Measurements from ENCODE around the gene INPP1.
"Not testable (repeated sequence)": the region's sequence is repeated elsewhere in the genome, so short reads cannot be mapped to it uniquely, and the experiment has no call there.

Gene INPP1

DNA sequence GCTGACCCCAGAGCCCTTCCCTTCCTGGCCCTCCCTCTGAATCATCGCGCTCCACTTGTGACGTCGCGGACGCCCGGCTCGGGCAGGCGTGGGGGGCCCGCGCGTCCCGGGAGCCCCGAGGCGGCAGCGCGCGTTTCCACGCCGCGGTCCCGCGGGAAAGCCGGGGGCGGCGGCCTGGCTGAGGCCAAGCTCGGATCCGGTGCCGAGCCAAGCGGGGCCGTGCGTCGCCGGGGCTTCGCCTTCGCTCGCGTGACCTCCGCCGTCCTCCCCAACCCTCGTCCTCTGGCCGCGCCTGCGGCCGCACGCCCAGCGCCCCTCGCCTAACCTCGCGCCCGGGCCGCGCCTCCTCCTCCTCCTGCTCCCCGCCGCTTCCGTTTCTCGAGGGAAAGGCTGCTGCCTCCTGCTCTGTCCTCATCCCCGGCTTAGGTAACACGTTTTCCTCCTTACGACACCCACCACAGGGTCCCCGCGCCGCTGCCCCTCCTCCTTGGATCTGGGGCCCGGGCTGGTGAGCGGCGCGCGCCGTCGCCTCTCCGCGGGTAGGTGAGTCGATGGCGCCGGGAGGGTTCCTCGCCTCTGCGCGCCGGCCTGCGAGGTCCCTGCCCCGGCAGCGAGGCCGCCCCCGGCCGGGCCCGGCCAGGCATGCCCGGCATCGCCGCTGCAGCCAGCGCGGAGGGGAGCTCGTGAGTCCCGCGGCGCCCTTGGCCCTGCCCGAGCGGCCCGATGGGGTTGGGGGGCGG is at the start of gene INPP1:
Gene INPP1, plus strand, starts transcription at position 54 of the 740 bp plus-strand sequence. CDS start 16,514 bp downstream, outside the sequence.
- in situ Hi-C loops (cut with HindIII; ENCODE audit: low pct_unique_long_range_greater_than_20kb, low sequenced_read_pairs): no loop called here
- DNase-seq (ENCODE audit: low read depth in 1 of 2, low spot score in 1 of 2): no peak

GRCh38 chr2:190297880-190298279 is 45.5 kb upstream of the INPP1 start:
- not testable (repeated sequence) for DNase-seq (ENCODE audit: low read depth in 1 of 2, low spot score in 1 of 2)

More for the DNA sequence above, at the start of gene INPP1:
- TF ChIP-seq JUND (IDR thresholded peaks at IDR 0.05; ENCODE audit: low read depth): no peak

DNA sequence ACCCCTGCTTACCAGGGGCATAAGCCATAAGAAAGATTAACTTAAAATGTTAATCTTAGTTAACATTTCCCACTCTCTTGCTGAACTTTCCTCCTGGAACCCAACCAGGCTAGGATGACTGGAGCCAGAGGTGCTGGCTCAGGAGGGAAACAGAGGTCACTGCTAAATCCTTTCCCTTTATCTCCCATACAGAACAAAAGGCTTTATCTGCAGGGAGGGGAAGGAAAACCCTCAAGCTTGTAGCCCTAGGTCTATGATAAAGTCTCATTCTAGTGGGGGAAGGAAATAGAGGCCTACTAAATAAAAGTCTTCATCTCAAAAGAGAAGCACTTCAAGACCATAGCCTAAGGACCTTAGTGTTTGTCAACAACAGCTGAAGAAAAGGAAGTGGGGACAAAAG is 42.4 kb upstream of the INPP1 start:
- in situ Hi-C loops (cut with HindIII; ENCODE audit: low pct_unique_long_range_greater_than_20kb, low sequenced_read_pairs): no loop called here
- TF ChIP-seq JUND (IDR thresholded peaks at IDR 0.05; ENCODE audit: low read depth): no peak
- no peak for DNase-seq (ENCODE audit: low read depth in 1 of 2, low spot score in 1 of 2)

More at GRCh38 chr2:190297880-190298279, 45.5 kb upstream of the INPP1 start:
- in situ Hi-C loops (cut with HindIII; ENCODE audit: low pct_unique_long_range_greater_than_20kb, low sequenced_read_pairs): not testable (repeated sequence)

GRCh38 chr2:190302052-190302451 is 41.3 kb upstream of the INPP1 start:
- TF ChIP-seq JUND (IDR thresholded peaks at IDR 0.05; ENCODE audit: low read depth): no peak
- DNase-seq (ENCODE audit: low read depth in 1 of 2, low spot score in 1 of 2): no peak
- in situ Hi-C loops (cut with HindIII; ENCODE audit: low pct_unique_long_range_greater_than_20kb, low sequenced_read_pairs): no loop called here

- in situ Hi-C loops (cut with HindIII; ENCODE audit: low pct_unique_long_range_greater_than_20kb, low sequenced_read_pairs): no loop called here
- DNase-seq (ENCODE audit: low read depth in 1 of 2, low spot score in 1 of 2): no peak
Measured at GRCh38 chr2:190303647-190304046, 39.7 kb upstream of the INPP1 start.

GRCh38 chr2:190304404-190304803 is 39.0 kb upstream of the INPP1 start:
- no peak for DNase-seq (ENCODE audit: low read depth in 1 of 2, low spot score in 1 of 2)
- in situ Hi-C loops (cut with HindIII; ENCODE audit: low pct_unique_long_range_greater_than_20kb, low sequenced_read_pairs): no loop called here
- no peak for TF ChIP-seq JUND (IDR thresholded peaks at IDR 0.05; ENCODE audit: low read depth)

More at GRCh38 chr2:190303647-190304046, 39.7 kb upstream of the INPP1 start:
- no peak for TF ChIP-seq JUND (IDR thresholded peaks at IDR 0.05; ENCODE audit: low read depth)

- in situ Hi-C loops (cut with HindIII; ENCODE audit: low pct_unique_long_range_greater_than_20kb, low sequenced_read_pairs): no loop called here
- DNase-seq (ENCODE audit: low read depth in 1 of 2, low spot score in 1 of 2): no peak
- TF ChIP-seq JUND (IDR thresholded peaks at IDR 0.05; ENCODE audit: low read depth): no peak
Measured at GRCh38 chr2:190308031-190308430, 35.4 kb upstream of the INPP1 start.

DNA sequence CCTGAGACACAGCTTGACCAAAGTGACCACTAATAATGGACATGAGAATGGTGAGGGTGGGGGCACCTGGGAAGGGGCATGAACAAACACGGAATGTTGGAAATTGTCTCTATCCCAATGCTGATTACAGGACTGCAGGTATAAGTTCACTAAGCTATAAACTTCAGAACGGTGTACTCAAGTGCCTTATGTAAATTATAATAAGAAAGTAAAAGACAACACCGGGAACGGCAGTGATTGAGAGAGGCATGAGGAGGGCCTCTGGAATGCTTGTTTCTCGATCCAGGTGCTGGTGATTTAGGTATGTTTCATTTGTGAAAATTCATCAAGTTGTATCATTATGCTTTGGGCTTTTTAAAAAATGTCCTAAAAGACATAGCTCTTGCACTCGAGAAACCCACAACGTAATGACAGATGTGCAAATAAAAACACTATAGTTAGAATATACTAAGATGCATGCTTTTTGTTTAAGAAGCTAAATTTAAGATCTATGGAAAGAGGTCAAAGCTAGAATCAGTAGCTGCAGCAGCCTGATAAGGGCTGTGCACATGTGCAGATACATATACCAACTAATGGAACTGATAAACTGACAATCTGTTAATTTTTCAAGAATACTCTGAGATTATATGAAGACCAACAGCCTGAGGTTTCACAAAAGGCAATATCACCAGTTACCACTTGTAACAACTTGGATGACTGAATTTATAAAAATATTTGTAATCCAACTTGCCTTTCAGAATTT is 31.3 kb upstream of the INPP1 start:
- no peak for TF ChIP-seq JUND (IDR thresholded peaks at IDR 0.05; ENCODE audit: low read depth)
- in situ Hi-C loops (cut with HindIII; ENCODE audit: low pct_unique_long_range_greater_than_20kb, low sequenced_read_pairs): no loop called here
- DNase-seq (ENCODE audit: low read depth in 1 of 2, low spot score in 1 of 2): no peak

GRCh38 chr2:190312635-190313025 is 30.8 kb upstream of the INPP1 start:
- DNase-seq (ENCODE audit: low read depth in 1 of 2, low spot score in 1 of 2); in situ Hi-C loops (cut with HindIII; ENCODE audit: low pct_unique_long_range_greater_than_20kb, low sequenced_read_pairs): not testable (repeated sequence)

DNA sequence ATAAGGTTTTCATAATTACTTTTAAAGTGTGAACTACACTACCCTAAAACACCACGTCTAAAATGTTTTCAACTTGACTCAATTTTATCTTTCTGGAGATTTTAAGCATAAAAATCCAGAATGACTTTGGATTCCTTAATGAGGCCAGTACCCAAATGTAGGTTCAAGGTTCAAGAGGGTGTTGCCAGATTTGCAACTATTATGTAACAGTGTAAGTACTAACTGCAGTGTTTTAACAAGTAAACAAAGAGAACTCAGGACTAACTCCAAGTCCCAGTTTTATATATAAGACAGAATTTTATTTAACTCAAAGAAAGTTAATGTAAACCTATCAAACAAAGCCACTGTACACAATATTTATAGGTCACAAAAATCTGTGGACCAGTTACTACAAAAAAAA is 29.5 kb upstream of the INPP1 start:
- in situ Hi-C loops (cut with HindIII; ENCODE audit: low pct_unique_long_range_greater_than_20kb, low sequenced_read_pairs): no loop called here
- no peak for DNase-seq (ENCODE audit: low read depth in 1 of 2, low spot score in 1 of 2)
- no peak for TF ChIP-seq JUND (IDR thresholded peaks at IDR 0.05; ENCODE audit: low read depth)

DNA sequence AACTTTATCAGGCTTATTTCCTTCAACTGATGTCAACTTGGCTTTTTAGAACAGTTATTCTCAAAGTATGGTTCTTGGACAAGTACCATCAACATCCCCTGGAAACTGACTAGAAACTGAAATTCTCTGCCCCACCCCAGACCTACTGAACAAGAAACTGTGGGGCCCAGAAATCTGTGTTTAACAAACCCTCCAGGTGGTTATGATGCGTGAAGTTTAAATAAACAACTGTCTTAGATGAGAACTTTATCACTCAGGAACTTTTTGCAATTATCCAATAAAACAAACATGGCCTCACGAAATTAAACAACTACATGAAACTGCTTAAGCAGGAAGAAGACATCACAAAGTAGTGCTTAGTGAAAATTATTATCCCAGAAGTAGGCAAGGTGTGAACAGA is 28.1 kb upstream of the INPP1 start:
- no peak for DNase-seq (ENCODE audit: low read depth in 1 of 2, low spot score in 1 of 2)
- no peak for TF ChIP-seq JUND (IDR thresholded peaks at IDR 0.05; ENCODE audit: low read depth)
- in situ Hi-C loops (cut with HindIII; ENCODE audit: low pct_unique_long_range_greater_than_20kb, low sequenced_read_pairs): no loop called here

DNA sequence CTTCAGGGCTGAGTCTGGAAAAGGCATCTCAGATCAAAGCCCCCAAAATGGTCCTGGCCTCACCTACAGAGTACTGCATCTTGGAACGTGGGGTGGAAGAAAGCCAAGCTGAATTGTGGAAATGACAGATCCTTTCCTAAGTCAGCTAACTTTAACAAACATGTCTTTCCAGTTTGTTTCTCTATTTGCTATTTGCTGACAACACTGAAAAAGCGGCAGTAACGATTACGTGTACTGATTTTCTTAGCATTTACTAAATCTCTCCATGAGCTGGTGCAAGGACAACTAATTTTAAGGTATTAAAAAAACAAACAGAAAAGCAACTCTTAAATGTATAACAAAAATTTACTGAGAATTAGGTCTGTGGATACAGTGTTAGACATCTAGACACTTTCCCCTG is 24.9 kb upstream of the INPP1 start:
- in situ Hi-C loops (cut with HindIII; ENCODE audit: low pct_unique_long_range_greater_than_20kb, low sequenced_read_pairs): no loop called here
- TF ChIP-seq JUND (IDR thresholded peaks at IDR 0.05; ENCODE audit: low read depth): no peak
- DNase-seq (ENCODE audit: low read depth in 1 of 2, low spot score in 1 of 2): peak in 1 of 2 experiments; percentile 14

DNA sequence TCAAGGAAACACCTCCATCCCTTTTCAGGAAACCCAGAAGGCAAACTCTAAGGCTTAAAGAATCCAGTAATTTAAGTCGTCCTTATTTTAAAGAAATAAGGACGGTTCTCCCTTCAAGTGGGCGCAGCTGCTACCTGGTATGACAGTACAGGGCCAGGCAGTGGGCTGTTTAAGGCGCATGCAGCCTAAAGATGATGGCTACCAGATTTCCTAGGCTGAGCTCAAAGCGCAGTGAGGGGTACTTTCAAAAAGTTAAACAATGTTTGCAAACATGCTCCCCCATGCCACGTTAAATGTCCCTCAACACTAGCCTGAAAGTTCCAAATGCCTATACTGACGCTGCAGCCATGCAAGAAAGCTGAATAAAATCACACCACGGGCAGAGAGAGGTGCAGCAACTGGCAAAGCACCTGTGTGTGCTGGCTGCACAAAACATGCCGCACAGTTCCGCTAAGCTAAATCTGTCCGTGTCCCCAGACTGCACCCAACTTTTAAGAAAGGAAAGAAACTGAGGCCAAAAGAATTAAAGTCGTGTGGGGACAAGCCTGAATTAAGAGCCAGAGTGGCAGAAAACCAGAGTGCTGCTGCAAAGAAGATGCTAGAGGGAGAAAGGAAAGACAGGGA is 24.3 kb upstream of the INPP1 start:
- DNase-seq (ENCODE audit: low read depth in 1 of 2, low spot score in 1 of 2): peak in 1 of 2 experiments; percentile 17
- no peak for TF ChIP-seq JUND (IDR thresholded peaks at IDR 0.05; ENCODE audit: low read depth)
- in situ Hi-C loops (cut with HindIII; ENCODE audit: low pct_unique_long_range_greater_than_20kb, low sequenced_read_pairs): no loop called here
